Measurements from ENCODE around the gene RPLP2. TPM values are rescaled to one million over a fixed set of nuclear protein-coding genes. Genes with fewer than 3 reads are reported as not detected.
A peak's percentile ranks its signal among the peaks of the same experiment; 100 is the strongest.

RPLP2 gene
- total and polyA plus RNA-seq, 2 experiments from 2014 or later: 401 to 468 TPM

GRCh38 chr11:825366-826226, 15.8 kb downstream of the RPLP2 start:
- 77% methylated on average over 12 of the region's 12 CpGs for WGBS (ENCODE audit: low lambda C conversion rate, missing lambda C conversion rate)
- Histone ChIP-seq H3K9me2 (replicated peaks; ENCODE audit: insufficient read depth) (no peaks in the 10 kb centered on the region), H2AFZ (no peak overlapping the region), H4K20me1 (ENCODE audit: insufficient read depth, poor library complexity, severe bottlenecking) (peaks cover 15% of the 10 kb centered on the region), H3K27me3 (peaks cover 21% of the 10 kb centered on the region), H3K79me2 (peaks cover 14% of the 10 kb centered on the region), H3K9me3 (ENCODE audit: low read depth) (no peaks in the 10 kb centered on the region), H3K4me3 (no peak overlapping the region), H3K4me2 (peak overlapping the region; percentile 96), H3K36me3 (replicated peaks; ENCODE audit: insufficient read depth, low read depth) (no peaks in the 10 kb centered on the region), H3K27ac (no peak overlapping the region), H3K4me1 (ENCODE audit: insufficient read depth) (peaks cover 37% of the 10 kb centered on the region)
- TF ChIP-seq CTCF (IDR thresholded peaks at IDR 0.05; ENCODE audit: poor library complexity) (no peak), EZH2phosphoT487 (IDR thresholded peaks at IDR 0.05; ENCODE audit: low read depth, severe bottlenecking, unreplicated experiment) (no peak), EZH2 (IDR thresholded peaks at IDR 0.05; ENCODE audit: borderline replicate concordance) (no peak)
- no peak for DNase-seq (ENCODE audit: low spot score)

GRCh38 chr11:826227-826621, 16.5 kb downstream of the RPLP2 start:
- no peaks in the 10 kb centered on the region for H3K9me3 ChIP-seq (ENCODE audit: low read depth)
- TF ChIP-seq CTCF (IDR thresholded peaks at IDR 0.05; ENCODE audit: poor library complexity): no peak
- no peak for TF ChIP-seq EZH2 (IDR thresholded peaks at IDR 0.05; ENCODE audit: borderline replicate concordance)
- TF ChIP-seq EZH2phosphoT487 (IDR thresholded peaks at IDR 0.05; ENCODE audit: low read depth, severe bottlenecking, unreplicated experiment): no peak
- 69% methylated on average over 9 of the region's 9 CpGs for WGBS (ENCODE audit: low lambda C conversion rate, missing lambda C conversion rate)
- peaks cover 8% of the 10 kb centered on the region for H3K79me2 ChIP-seq
- H2AFZ ChIP-seq: no peak overlapping the region
- H3K4me3 ChIP-seq: no peak overlapping the region
- H3K27ac ChIP-seq: peak overlapping the region; percentile 83
- peaks cover 21% of the 10 kb centered on the region for H3K27me3 ChIP-seq
- DNase-seq (ENCODE audit: low spot score): no peak
- H3K36me3 ChIP-seq (replicated peaks; ENCODE audit: insufficient read depth, low read depth): no peaks in the 10 kb centered on the region
- peaks cover 9% of the 10 kb centered on the region for H4K20me1 ChIP-seq (ENCODE audit: insufficient read depth, poor library complexity, severe bottlenecking)
- peak overlapping the region; percentile 96 for H3K4me2 ChIP-seq
- no peaks in the 10 kb centered on the region for H3K9me2 ChIP-seq (replicated peaks; ENCODE audit: insufficient read depth)
- H3K4me1 ChIP-seq (ENCODE audit: insufficient read depth): peaks cover 35% of the 10 kb centered on the region

GRCh38 chr11:826836-827145, 17.0 kb downstream of the RPLP2 start:
- Histone ChIP-seq H4K20me1 (ENCODE audit: insufficient read depth, poor library complexity, severe bottlenecking) (peaks cover 3% of the 10 kb centered on the region), H3K4me3 (peak overlapping the region; percentile 14), H3K9me2 (replicated peaks; ENCODE audit: insufficient read depth) (no peaks in the 10 kb centered on the region), H3K79me2 (peaks cover 2% of the 10 kb centered on the region), H3K27me3 (peaks cover 21% of the 10 kb centered on the region), H3K4me1 (ENCODE audit: insufficient read depth) (peaks cover 37% of the 10 kb centered on the region), H3K9me3 (ENCODE audit: low read depth) (no peaks in the 10 kb centered on the region), H2AFZ (peak overlapping the region; percentile 49), H3K4me2 (peak overlapping the region; percentile 96), H3K27ac (peak overlapping the region; percentile 83), H3K36me3 (replicated peaks; ENCODE audit: insufficient read depth, low read depth) (no peaks in the 10 kb centered on the region)
- WGBS (ENCODE audit: low lambda C conversion rate, missing lambda C conversion rate): 3% methylated on average over 21 of the region's 22 CpGs
- no peak for DNase-seq (ENCODE audit: low spot score)
- no peak for TF ChIP-seq CTCF (IDR thresholded peaks at IDR 0.05; ENCODE audit: poor library complexity)
- TF ChIP-seq EZH2 (IDR thresholded peaks at IDR 0.05; ENCODE audit: borderline replicate concordance): peak; percentile 72
- TF ChIP-seq EZH2phosphoT487 (IDR thresholded peaks at IDR 0.05; ENCODE audit: low read depth, severe bottlenecking, unreplicated experiment): no peak
